H1 (cell line): ENCODE results near the gene ASB11. TPM values are rescaled to one million over a fixed set of nuclear protein-coding genes. Genes with fewer than 3 reads are reported as not detected.
A peak's percentile ranks its signal among the peaks of the same experiment; 100 is the strongest.

Experiments
- CTCF ChIA-PET: fragments of 300-600 bp; sonication (Branson Sonifier 250); formaldehyde crosslinking; loops from one replicate; lab custom pipeline; 2021; ENCODE audit not compliant: partially characterized antibody; lab: Charles Lee
- POLR2A ChIA-PET: fragments of 300-600 bp; sonication (Branson Sonifier 250); formaldehyde crosslinking; loops from one replicate; lab custom pipeline; 2021; ENCODE audit warnings: inconsistent platforms; ENCODE audit not compliant: partially characterized antibody; lab: Charles Lee
- DNase-seq, 2 experiments: peaks; one replicate each; pipeline versions ENCODE4 v3.0.0 to v3.0.0-alpha.2; 2010 to 2022; ENCODE audit warnings: low spot score in 2 of 2, low read depth in 1 of 2, mixed read lengths in 1 of 2
- FAIRE-seq: peaks from 2 replicates; lab custom pipeline; 2011; peaks lifted over from hg19 to GRCh38; lab: Jason Lieb, UNC
- H2AFZ ChIP-seq: 2 replicates; pipeline ENCODE4 v1.8.1; 2012; ENCODE audit warnings: low read length, inconsistent platforms
- H2AK5ac ChIP-seq: 2 replicates; pipeline ENCODE4 v1.6.1; 2013; ENCODE audit warnings: low read depth, low read length
- H2BK120ac ChIP-seq: replicated peaks from 2 replicates; pipeline ENCODE3; 2013; ENCODE audit warnings: low read depth, low read length, inconsistent platforms
- H2BK12ac ChIP-seq: 2 replicates; pipeline ENCODE4 v1.6.1; 2013; ENCODE audit warnings: low read depth, low read length
- H2BK15ac ChIP-seq: 2 replicates; pipeline ENCODE4 v1.6.1; 2013; ENCODE audit warnings: low read length
- H2BK20ac ChIP-seq: 2 replicates; pipeline ENCODE4 v1.6.1; 2013; ENCODE audit warnings: low read length
- H2BK5ac ChIP-seq: 2 replicates; pipeline ENCODE4 v1.6.1; 2013; ENCODE audit warnings: low read depth, low read length
- H3K14ac ChIP-seq: 2 replicates; pipeline ENCODE4 v1.6.1; 2013; ENCODE audit warnings: inconsistent platforms; ENCODE audit not compliant: insufficient read length
- H3K18ac ChIP-seq: 2 replicates; pipeline ENCODE4 v1.6.1; 2013; ENCODE audit warnings: low read length; ENCODE audit errors: extremely low read depth
- H3K23ac ChIP-seq: 2 replicates; pipeline ENCODE4 v1.6.1; 2013; ENCODE audit warnings: inconsistent platforms; ENCODE audit not compliant: insufficient read length
- H3K23me2 ChIP-seq: 2 replicates; pipeline ENCODE4 v1.6.1; 2013; ENCODE audit warnings: low read depth, low read length
- H3K27ac ChIP-seq: 2 replicates; pipeline ENCODE4 v1.6.1; 2011; ENCODE audit warnings: low read depth, low read length, inconsistent platforms
- H3K27me3 ChIP-seq, 4 experiments: replicated peaks in 1 of 4; 1 replicate in 1 of 4; 2 replicates in 3 of 4; pipeline versions ENCODE4 v1.6.1 to v1.8.1; 2011 to 2013; ENCODE audit warnings: low read length in 3 of 4, mild to moderate bottlenecking in 3 of 4, inconsistent platforms in 2 of 4, mixed read lengths in 2 of 4, moderate library complexity in 1 of 4; ENCODE audit not compliant: control insufficient read depth in 3 of 4, insufficient read depth in 3 of 4; ENCODE audit errors: extremely low read depth in 1 of 4
- H3K36me3 ChIP-seq, 4 experiments: 2 replicates each; pipeline versions ENCODE4 v1.6.1 to v1.8.1; 2011 to 2013; ENCODE audit warnings: mild to moderate bottlenecking in 4 of 4, low read length in 3 of 4, moderate library complexity in 2 of 4, control low read depth in 1 of 4, inconsistent platforms in 1 of 4; ENCODE audit not compliant: insufficient read depth in 4 of 4, control insufficient read depth in 2 of 4
- H3K4ac ChIP-seq: replicated peaks from 2 replicates; pipeline ENCODE3; 2013; ENCODE audit warnings: low read length, low read depth, mixed read lengths, inconsistent platforms; ENCODE audit not compliant: insufficient read length
- H3K4me1 ChIP-seq, 4 experiments: replicated peaks in 1 of 4; 1 replicate in 1 of 4; 2 replicates in 3 of 4; pipeline versions ENCODE4 v1.6.1 to v1.8.1; 2011 to 2013; ENCODE audit warnings: low read length in 3 of 4, inconsistent platforms in 2 of 4, mixed read lengths in 1 of 4; ENCODE audit not compliant: insufficient read depth in 4 of 4, control insufficient read depth in 3 of 4
- H3K4me2 ChIP-seq, 2 experiments: 2 replicates each; pipeline versions ENCODE4 v1.6.1 to v1.8.1; 2011 to 2013; ENCODE audit warnings: low read depth in 2 of 2, low read length in 2 of 2, control low read depth in 1 of 2, inconsistent platforms in 1 of 2, mild to moderate bottlenecking in 1 of 2; ENCODE audit not compliant: insufficient read depth in 1 of 2
- H3K4me3 ChIP-seq, 4 experiments: fragments of 200-600, 300-600 bp in 1 of 4; sonication (generic), shearing (Covaris generic), sonication (Bioruptor Twin) in 1 of 4; 2 replicates each; pipeline versions ENCODE4 v1.5.1 to v1.8.1; 2011 to 2016; ENCODE audit warnings: low read length in 4 of 4, low read depth in 3 of 4, control low read depth in 2 of 4, inconsistent platforms in 2 of 4, mild to moderate bottlenecking in 2 of 4, mixed read lengths in 1 of 4, moderate library complexity in 1 of 4; ENCODE audit not compliant: insufficient read depth in 2 of 4; ENCODE audit errors: extremely low read depth in 1 of 4
- H3K56ac ChIP-seq: replicated peaks from 2 replicates; pipeline ENCODE3; 2013; ENCODE audit warnings: low read depth, mild to moderate bottlenecking, mixed read lengths, low read length, inconsistent platforms; ENCODE audit not compliant: insufficient read length
- H3K79me1 ChIP-seq: 2 replicates; pipeline ENCODE4 v1.6.1; 2013; ENCODE audit warnings: low read depth, low read length, control low read depth
- H3K79me2 ChIP-seq, 2 experiments: 2 replicates each; pipeline versions ENCODE4 v1.6.1 to v1.8.1; 2012 to 2013; ENCODE audit warnings: low read length in 2 of 2, mild to moderate bottlenecking in 2 of 2, inconsistent platforms in 1 of 2; ENCODE audit not compliant: insufficient read depth in 2 of 2, control insufficient read depth in 1 of 2
- H3K9ac ChIP-seq, 4 experiments: replicated peaks in 1 of 4; 1 replicate in 1 of 4; 2 replicates in 3 of 4; pipeline versions ENCODE4 v1.6.1 to v1.8.1; 2011 to 2013; ENCODE audit warnings: low read depth in 3 of 4, low read length in 3 of 4, control low read depth in 2 of 4, mild to moderate bottlenecking in 2 of 4, moderate library complexity in 2 of 4, inconsistent platforms in 1 of 4; ENCODE audit errors: extremely low read depth in 1 of 4
- H3K9me3 ChIP-seq, 2 experiments: 2 replicates each; pipeline versions ENCODE4 v1.6.1 to v1.8.1; 2012 to 2013; ENCODE audit warnings: mild to moderate bottlenecking in 2 of 2, moderate library complexity in 2 of 2, control low read depth in 1 of 2, inconsistent platforms in 1 of 2, low read depth in 1 of 2, low read length in 1 of 2, mixed read lengths in 1 of 2; ENCODE audit not compliant: insufficient read depth in 2 of 2
- H4K20me1 ChIP-seq, 2 experiments: replicated peaks in 1 of 2; 2 replicates each; pipeline versions ENCODE3 to v1.8.1; 2011 to 2013; ENCODE audit warnings: inconsistent platforms in 2 of 2, low read length in 2 of 2, mild to moderate bottlenecking in 1 of 2; ENCODE audit not compliant: insufficient read depth in 2 of 2, control insufficient read depth in 1 of 2
- H4K5ac ChIP-seq: 2 replicates; pipeline ENCODE4 v1.6.1; 2013; ENCODE audit warnings: low read length, low read depth, mixed read lengths, inconsistent platforms; ENCODE audit not compliant: insufficient read length
- H4K8ac ChIP-seq: 2 replicates; pipeline ENCODE4 v1.8.0; 2013; ENCODE audit warnings: mild to moderate bottlenecking, moderate library complexity, low read length, inconsistent platforms; ENCODE audit not compliant: insufficient read depth; ENCODE audit errors: extremely low read depth
- H4K91ac ChIP-seq: replicated peaks from 2 replicates; pipeline ENCODE3; 2013; ENCODE audit warnings: low read length, mixed read lengths, inconsistent platforms; ENCODE audit not compliant: insufficient read length
- GTF2F1 ChIP-seq: IDR thresholded peaks from 2 replicates; pipeline ENCODE4 v1.6.1; 2012; ENCODE audit warnings: low read depth, low read length, improper control_type of control experiment, borderline replicate concordance
- JUND ChIP-seq: IDR thresholded peaks from 2 replicates; pipeline ENCODE4 v1.6.1; 2011; ENCODE audit warnings: mild to moderate bottlenecking, improper control_type of control experiment, low read length
- RAD21 ChIP-seq, 2 experiments: IDR thresholded peaks in 1 of 2; conservative IDR thresholded peaks in 1 of 2; 2 replicates each; pipeline ENCODE4 v1.6.1; 2011; ENCODE audit warnings: low read depth in 2 of 2, low read length in 2 of 2, improper control_type of control experiment in 1 of 2, inconsistent platforms in 1 of 2, mild to moderate bottlenecking in 1 of 2, moderate library complexity in 1 of 2
- RBBP5 ChIP-seq: IDR thresholded peaks from 2 replicates; pipeline ENCODE4 v1.7.1; 2012; ENCODE audit warnings: low read depth, mild to moderate bottlenecking, inconsistent platforms, low read length, moderate library complexity, borderline replicate concordance
- RFX5 ChIP-seq: IDR thresholded peaks from 2 replicates; pipeline ENCODE4 v1.6.1; 2011; ENCODE audit warnings: low read depth, low read length, improper control_type of control experiment, borderline replicate concordance
- RXRA ChIP-seq: IDR thresholded peaks from 2 replicates; pipeline ENCODE4 v1.6.1; 2011; ENCODE audit warnings: low read depth, mild to moderate bottlenecking, low read length, moderate library complexity; ENCODE audit not compliant: insufficient read depth
- WGBS, 2 experiments: shearing (Covaris generic) in 1 of 2; methylation state at CpG; one replicate each; pipeline versions ENCODE4 v1.1.6 to v1.1.7; 2013 to 2015; ENCODE audit warnings: low lambda C conversion rate in 2 of 2, mixed read lengths in 2 of 2, inconsistent platforms in 1 of 2, low coverage in 1 of 2, missing lambda C conversion rate in 1 of 2; ENCODE audit not compliant: insufficient replicate concordance in 2 of 2, insufficient coverage in 1 of 2, insufficient read length in 1 of 2; ENCODE audit errors: extremely low coverage in 1 of 2, missing lambda C conversion rate in 1 of 2; 5-methylcytosine and 5-hydroxymethylcytosine counted together
- polyA plus RNA-seq, 7 experiments: library from polyadenylated mRNA; depleted of rRNA in 3 of 7; stranded (reverse) in 5 of 7; unstranded in 2 of 7; fragments of >200 nt in 5 of 7; fragments of 200-250 nt in 2 of 7; gene quantifications; 1 replicate in 5 of 7; 2 replicates in 1 of 7; 4 replicates in 1 of 7; pipeline versions ENCODE4 v1.2.1 to v1.2.3, GENCODE V29; 2011 to 2013; ENCODE audit warnings: missing spikeins in 2 of 7, mixed read lengths in 2 of 7
- total RNA-seq: library from RNA; stranded (reverse); fragmentation: NEBNext Ultra II Directional; extraction: Animal tissue kit (Norgen Biotek cat#: 25700); gene quantifications from 2 replicates; pipeline ENCODE4 v1.2.1, GENCODE V29; 2021
- TF ChIP-seq, protein P1 (sequence below), 3 experiments: IDR thresholded peaks; 1 replicate in 2 of 3; 2 replicates in 1 of 3; pipeline versions ENCODE4 v1.5.1 to v1.6.1; 2011; ENCODE audit warnings: low read length in 3 of 3, mild to moderate bottlenecking in 3 of 3, inconsistent platforms in 2 of 3, low read depth in 1 of 3, moderate library complexity in 1 of 3; ENCODE audit not compliant: insufficient read depth in 1 of 3; ENCODE audit errors: control extremely low read depth in 1 of 3

Gene ASB11
- total and polyA plus RNA-seq, 2 of the 8 experiments (the other 6 are each of a cell fraction or from before 2014, with no cell fraction given) = not detected

GRCh38 chrX:15299941-15300851, 15.2 kb downstream of the ASB11 start:
- Histone ChIP-seq H4K20me1 (no peaks in the 10 kb centered on the region), H3K79me2 (no peaks in the 10 kb centered on the region), H3K23ac (no peak overlapping the region), H3K4me1 (no peaks in the 10 kb centered on the region), H3K4me2 (no peak overlapping the region), H2BK15ac (no peak overlapping the region), H3K56ac (no peak overlapping the region), H4K8ac (no peak overlapping the region), H3K14ac (no peak overlapping the region), H2BK20ac (no peak overlapping the region), H4K5ac (no peak overlapping the region), H3K36me3 (no peaks in the 10 kb centered on the region), H3K18ac (no peak overlapping the region), H3K27ac (no peak overlapping the region), H2BK120ac (no peak overlapping the region), H3K4me3 (no peak overlapping the region), H3K27me3 (no peaks in the 10 kb centered on the region), H3K4ac (no peak overlapping the region), H2AFZ (no peak overlapping the region; the same call in 1 of the 2 replicates), H4K91ac (no peak overlapping the region), H3K23me2 (no peaks in the 10 kb centered on the region), H2AK5ac (no peak overlapping the region), H2BK5ac (no peak overlapping the region), H2BK12ac (no peak overlapping the region), H3K9ac (no peak overlapping the region), H3K9me3 (no peaks in the 10 kb centered on the region), H3K79me1 (no peaks in the 10 kb centered on the region)
- FAIRE-seq = peak; percentile 70
- no peak for DNase-seq
- 79% methylated on average over 4 of the region's 4 CpGs; no CpG with 5 or more reads in 1 of the 2 experiments for WGBS, 2 experiments
- ChIA-PET CTCF (interaction anchor here (0.6 to 1.8 kb wide), 15 partner anchors 9 to 265 kb away, joined by 3 to 7 read pairs (median 4); no protein-coding TSS in a partner anchor), POLR2A (no interaction called here)
- TF ChIP-seq RXRA = no peak
- no peak for TF ChIP-seq RBBP5
- TF ChIP-seq GTF2F1 = no peak
- no peak for TF ChIP-seq RFX5
- TF ChIP-seq JUND = no peak
- TF ChIP-seq, protein P1, sequence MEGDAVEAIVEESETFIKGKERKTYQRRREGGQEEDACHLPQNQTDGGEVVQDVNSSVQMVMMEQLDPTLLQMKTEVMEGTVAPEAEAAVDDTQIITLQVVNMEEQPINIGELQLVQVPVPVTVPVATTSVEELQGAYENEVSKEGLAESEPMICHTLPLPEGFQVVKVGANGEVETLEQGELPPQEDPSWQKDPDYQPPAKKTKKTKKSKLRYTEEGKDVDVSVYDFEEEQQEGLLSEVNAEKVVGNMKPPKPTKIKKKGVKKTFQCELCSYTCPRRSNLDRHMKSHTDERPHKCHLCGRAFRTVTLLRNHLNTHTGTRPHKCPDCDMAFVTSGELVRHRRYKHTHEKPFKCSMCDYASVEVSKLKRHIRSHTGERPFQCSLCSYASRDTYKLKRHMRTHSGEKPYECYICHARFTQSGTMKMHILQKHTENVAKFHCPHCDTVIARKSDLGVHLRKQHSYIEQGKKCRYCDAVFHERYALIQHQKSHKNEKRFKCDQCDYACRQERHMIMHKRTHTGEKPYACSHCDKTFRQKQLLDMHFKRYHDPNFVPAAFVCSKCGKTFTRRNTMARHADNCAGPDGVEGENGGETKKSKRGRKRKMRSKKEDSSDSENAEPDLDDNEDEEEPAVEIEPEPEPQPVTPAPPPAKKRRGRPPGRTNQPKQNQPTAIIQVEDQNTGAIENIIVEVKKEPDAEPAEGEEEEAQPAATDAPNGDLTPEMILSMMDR (IDR thresholded peaks at IDR 0.05; ENCODE audit: control extremely low read depth in 1 of 3, insufficient read depth in 1 of 3, low read depth in 1 of 3, low read length in 3 of 3) = peak in 1 of 3 experiments; percentile 18; a peak in 1 of 4 replicates
- TF ChIP-seq RAD21 (IDR thresholded peaks at IDR 0.05 in 1 of 2, conservative IDR thresholded peaks at IDR 0.05 in 1 of 2; ENCODE audit: low read depth in 2 of 2, low read length in 2 of 2) = peak; percentile 42 to 43
